SU-DHL-6 (cell line): ENCODE data around the gene OR2J3.

Source experiments
- CTCF ChIP-seq: fragments of 200-600 bp; sonication (generic); IDR thresholded peaks from one replicate; pipeline ENCODE4 v1.5.1; 2017; ENCODE audit warnings: antibody characterized with exemption, mild to moderate bottlenecking, low read length, moderate library complexity; ENCODE audit not compliant: insufficient read depth, poor library complexity, severe bottlenecking
- EZH2phosphoT487 ChIP-seq: fragments of 200-600 bp; sonication (generic), shearing (Covaris generic); conservative IDR thresholded peaks from 2 replicates; pipeline ENCODE4 v1.6.1; 2018; ENCODE audit warnings: mild to moderate bottlenecking, antibody characterized with exemption, low read length, moderate library complexity, mixed read lengths

GRCh38 chr6:29079203-29079602 is 28.7 kb upstream of the OR2J3 start:
- TF ChIP-seq CTCF (no peak), EZH2phosphoT487 (no peak)
